Lung (tissue), 12 donors: ENCODE results near the gene PPIP5K1. TPM values are rescaled to one million over a fixed set of nuclear protein-coding genes. Genes with fewer than 3 reads are reported as not detected.

ENCODE experiments used
- ATAC-seq: fragments of 200-7000 bp; cut with Tn5 transposase; one replicate; pipeline ENCODE4 v1.9.1; 2020; ENCODE audit warnings: moderate number of reproducible peaks; ENCODE audit not compliant: insufficient read depth, low FRiP score
- DNase-seq, 3 donors: peaks; one replicate each; pipeline ENCODE4 v3.0.0-alpha.2; 2013 to 2017
- H3K27ac ChIP-seq, 2 donors: one replicate each; pipeline ENCODE4 v1.5.1; 2013; ENCODE audit warnings: mild to moderate bottlenecking in 2 of 2, moderate library complexity in 2 of 2, control low read depth in 1 of 2, inconsistent platforms in 1 of 2, low read depth in 1 of 2, low read length in 1 of 2
- H3K27me3 ChIP-seq, 3 donors: one replicate each; pipeline ENCODE4 v1.5.1; 2013; ENCODE audit warnings: low read length in 2 of 3; ENCODE audit not compliant: control insufficient read depth in 3 of 3, insufficient read depth in 3 of 3
- H3K36me3 ChIP-seq, 4 donors: one replicate each; pipeline ENCODE4 v1.5.1; 2013; ENCODE audit warnings: low read length in 4 of 4, mild to moderate bottlenecking in 1 of 4, moderate library complexity in 1 of 4; ENCODE audit not compliant: control insufficient read depth in 4 of 4, insufficient read depth in 4 of 4
- H3K4me1 ChIP-seq, 5 donors: one replicate each; pipeline ENCODE4 v1.5.1; 2013; ENCODE audit warnings: low read length in 5 of 5, mild to moderate bottlenecking in 2 of 5, moderate library complexity in 1 of 5; ENCODE audit not compliant: control insufficient read depth in 5 of 5, insufficient read depth in 5 of 5
- H3K4me3 ChIP-seq: one replicate; pipeline ENCODE4 v1.5.1; 2013; ENCODE audit warnings: mild to moderate bottlenecking, control low read depth, moderate library complexity
- H3K9ac ChIP-seq, 2 donors: one replicate each; pipeline ENCODE4 v1.5.1; 2013; ENCODE audit warnings: low read length in 2 of 2, control low read depth in 1 of 2; ENCODE audit not compliant: insufficient read depth in 1 of 2
- H3K9me3 ChIP-seq, 4 donors: one replicate each; pipeline ENCODE4 v1.5.1; 2013; ENCODE audit warnings: low read length in 3 of 4, mild to moderate bottlenecking in 1 of 4, moderate library complexity in 1 of 4; ENCODE audit not compliant: control insufficient read depth in 4 of 4, insufficient read depth in 3 of 4
- WGBS, 2 donors: extraction: QIAGEN DNeasy Blood & Tissue Kit; methylation state at CpG; one replicate each; pipeline ENCODE4 v1.1.7; 2013; 5-methylcytosine and 5-hydroxymethylcytosine counted together
- polyA plus RNA-seq, 2 donors: library from polyadenylated mRNA; stranded (reverse); fragments of 200-250 nt; gene quantifications; one replicate each; pipeline ENCODE4 v1.2.1, GENCODE V29; 2013
- total RNA-seq, 2 donors: library from RNA; depleted of rRNA in 1 of 2; stranded (reverse); fragments of >200 nt in 1 of 2; gene quantifications; one replicate each; pipeline ENCODE4 v1.2.1, GENCODE V29; 2014 to 2021
- TF ChIP-seq, protein P1 (sequence below): IDR thresholded peaks from 2 replicates; pipeline ENCODE4 v1.5.1; 2012; ENCODE audit warnings: mild to moderate bottlenecking; ENCODE audit errors: control extremely low read depth, extremely low read depth
- donor health status: control.
- donor health status: control.
- donor health status: Bipolar disorder and iron deficiency.
- donor health status: healthy.
- donor health status: DM: yes; HTN: yes; CAD: no.

PPIP5K1 gene
- total and polyA plus RNA-seq, 4 donors: 8.0 to 40.2 (median 16.4) TPM

GRCh38 chr15:43521419-43521818, 68.6 kb downstream of the PPIP5K1 start:
- peaks cover 4 to 26% (median 5%) of the 10 kb centered on the region in 5 donors for H3K4me1 ChIP-seq
- DNase-seq: no peak
- 93 to 94% methylated on average over 11 of the region's 11 CpGs for WGBS, 2 donors
- no peak overlapping the region for H3K27ac ChIP-seq
- no peak overlapping the region for H3K4me3 ChIP-seq
- peaks cover 0 to 40% (median 8%) of the 10 kb centered on the region in 4 donors for H3K36me3 ChIP-seq
- peaks cover 0 to 6% (median 1%) of the 10 kb centered on the region in 4 donors for H3K9me3 ChIP-seq
- H3K9ac ChIP-seq: no peak overlapping the region
- H3K27me3 ChIP-seq: no peaks in the 10 kb centered on the region
- TF ChIP-seq, protein P1, sequence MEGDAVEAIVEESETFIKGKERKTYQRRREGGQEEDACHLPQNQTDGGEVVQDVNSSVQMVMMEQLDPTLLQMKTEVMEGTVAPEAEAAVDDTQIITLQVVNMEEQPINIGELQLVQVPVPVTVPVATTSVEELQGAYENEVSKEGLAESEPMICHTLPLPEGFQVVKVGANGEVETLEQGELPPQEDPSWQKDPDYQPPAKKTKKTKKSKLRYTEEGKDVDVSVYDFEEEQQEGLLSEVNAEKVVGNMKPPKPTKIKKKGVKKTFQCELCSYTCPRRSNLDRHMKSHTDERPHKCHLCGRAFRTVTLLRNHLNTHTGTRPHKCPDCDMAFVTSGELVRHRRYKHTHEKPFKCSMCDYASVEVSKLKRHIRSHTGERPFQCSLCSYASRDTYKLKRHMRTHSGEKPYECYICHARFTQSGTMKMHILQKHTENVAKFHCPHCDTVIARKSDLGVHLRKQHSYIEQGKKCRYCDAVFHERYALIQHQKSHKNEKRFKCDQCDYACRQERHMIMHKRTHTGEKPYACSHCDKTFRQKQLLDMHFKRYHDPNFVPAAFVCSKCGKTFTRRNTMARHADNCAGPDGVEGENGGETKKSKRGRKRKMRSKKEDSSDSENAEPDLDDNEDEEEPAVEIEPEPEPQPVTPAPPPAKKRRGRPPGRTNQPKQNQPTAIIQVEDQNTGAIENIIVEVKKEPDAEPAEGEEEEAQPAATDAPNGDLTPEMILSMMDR: no peak
- no peak for ATAC-seq

DNA sequence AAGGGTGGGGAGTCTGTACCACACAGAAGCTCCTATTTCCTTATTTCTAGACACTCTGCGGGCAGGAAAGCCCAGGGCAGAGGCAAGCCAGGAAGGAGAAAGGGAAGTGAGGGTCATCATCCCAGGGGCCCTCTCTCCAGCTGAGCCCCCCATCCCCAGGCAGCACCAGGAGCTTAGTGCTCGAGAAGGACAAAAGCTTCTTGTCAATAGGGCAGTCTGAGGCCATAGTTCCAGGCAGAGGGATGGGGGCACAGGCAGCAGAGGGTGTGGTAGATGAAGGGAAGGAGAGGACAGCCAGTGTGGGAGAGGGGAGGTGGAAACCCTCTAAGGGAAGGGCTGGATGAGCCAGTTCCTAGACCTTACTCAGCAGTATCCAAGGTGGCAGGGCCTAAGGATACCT, 69.9 kb downstream of the PPIP5K1 start:
- peaks cover 4 to 35% (median 5%) of the 10 kb centered on the region in 5 donors for H3K4me1 ChIP-seq
- H3K27ac ChIP-seq: no peak overlapping the region
- H3K27me3 ChIP-seq: no peaks in the 10 kb centered on the region
- no peak overlapping the region for H3K9ac ChIP-seq
- no peak for ATAC-seq
- TF ChIP-seq, protein P1: no peak
- DNase-seq: no peak
- 38 to 75% methylated on average over 2 of the region's 2 CpGs for WGBS, 2 donors
- H3K9me3 ChIP-seq: peaks cover 0 to 6% (median 1%) of the 10 kb centered on the region in 4 donors
- H3K4me3 ChIP-seq: no peak overlapping the region
- peaks cover 0 to 36% (median 8%) of the 10 kb centered on the region in 4 donors for H3K36me3 ChIP-seq

DNA sequence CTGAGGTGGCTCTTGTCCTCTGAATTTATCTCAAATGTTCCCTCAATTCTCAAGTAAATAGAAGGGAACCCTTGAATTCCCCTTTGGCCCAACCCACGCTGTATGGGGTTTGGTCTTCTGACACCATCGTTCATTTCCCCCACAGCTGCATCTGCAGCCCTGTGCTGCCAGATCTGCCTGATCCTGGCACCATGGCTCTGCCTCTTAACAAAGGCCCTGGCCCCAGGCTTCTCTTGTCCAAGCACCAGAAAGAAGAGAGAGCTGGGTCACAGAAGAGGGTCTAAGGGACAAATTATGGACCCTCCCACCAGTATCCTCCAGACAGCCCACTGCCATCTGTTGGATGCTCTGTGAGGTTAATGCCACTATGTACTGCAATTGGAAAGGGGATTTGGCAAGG, 70.8 kb downstream of the PPIP5K1 start:
- H3K36me3 ChIP-seq: peaks cover 0 to 29% (median 8%) of the 10 kb centered on the region in 4 donors
- TF ChIP-seq, protein P1: no peak
- peaks cover 0 to 6% (median 0%) of the 10 kb centered on the region in 4 donors for H3K9me3 ChIP-seq
- DNase-seq: no peak
- H3K4me3 ChIP-seq: no peak overlapping the region
- no peaks in the 10 kb centered on the region for H3K27me3 ChIP-seq
- 55 to 56% methylated on average over 2 of the region's 2 CpGs for WGBS, 2 donors
- no peak overlapping the region for H3K27ac ChIP-seq
- no peak for ATAC-seq
- H3K9ac ChIP-seq: no peak overlapping the region
- H3K4me1 ChIP-seq: peaks cover 4 to 36% (median 5%) of the 10 kb centered on the region in 5 donors
